Endothelial cell of umbilical vein (primary cell): ENCODE data around the gene CHKB. TPM values are rescaled to one million over a fixed set of nuclear protein-coding genes. Genes with fewer than 3 reads are reported as not detected.

Experiments
- BruUV-seq: library from RNA; stranded (reverse); fragments of 400-500 nt; replicated peaks from 2 replicates; lab custom pipeline; 2021; lab: Mats Ljungman, UMichigan
- CTCF ChIA-PET: fragments of 300-600, 350-600 bp; sonication (Branson Sonifier 250); formaldehyde crosslinking; loops from one replicate; lab custom pipeline; 2021; ENCODE audit warnings: antibody characterized with exemption, inconsistent platforms; lab: Charles Lee
- POLR2A ChIA-PET: fragments of 300-600, 350-600 bp; sonication (Branson Sonifier 250); formaldehyde crosslinking; loops from one replicate; lab custom pipeline; 2021; ENCODE audit warnings: antibody characterized with exemption, inconsistent platforms; lab: Charles Lee
- DNase-seq: peaks from one replicate; pipeline ENCODE4 v3.0.0-alpha.2; 2011; ENCODE audit warnings: low read depth, low spot score
- FAIRE-seq: peaks from 2 replicates; lab custom pipeline; 2011; peaks lifted over from hg19 to GRCh38; lab: Jason Lieb, UNC
- H2AFZ ChIP-seq: 2 replicates; pipeline ENCODE4 v1.6.0; 2012; ENCODE audit warnings: low read depth, low read length, control low read depth, inconsistent platforms
- H3K27ac ChIP-seq: 2 replicates; pipeline ENCODE4 v1.5.1; 2011; ENCODE audit warnings: low read depth, mild to moderate bottlenecking, control low read depth, low read length, moderate library complexity; ENCODE audit not compliant: insufficient read depth
- H3K27me3 ChIP-seq, 2 experiments: 2 replicates each; pipeline versions ENCODE4 v1.6.0 to v1.6.1; 2011; ENCODE audit warnings: low read length in 2 of 2, mixed read lengths in 1 of 2; ENCODE audit not compliant: control insufficient read depth in 2 of 2, insufficient read depth in 2 of 2
- H3K36me3 ChIP-seq, 2 experiments: 2 replicates in 1 of 2; 3 replicates in 1 of 2; pipeline ENCODE4 v1.5.1; 2011; ENCODE audit warnings: low read length in 2 of 2, mild to moderate bottlenecking in 1 of 2, moderate library complexity in 1 of 2; ENCODE audit not compliant: control insufficient read depth in 2 of 2, insufficient read depth in 2 of 2; ENCODE audit errors: extremely low read depth in 1 of 2
- H3K4me1 ChIP-seq: 3 replicates; pipeline ENCODE4 v1.5.1; 2011; ENCODE audit warnings: mild to moderate bottlenecking, low read length; ENCODE audit not compliant: control insufficient read depth, insufficient read depth; ENCODE audit errors: extremely low read depth
- H3K4me2 ChIP-seq: 2 replicates; pipeline ENCODE4 v1.6.1; 2011; ENCODE audit warnings: low read length, control low read depth, mixed read lengths; ENCODE audit not compliant: insufficient read depth
- H3K4me3 ChIP-seq, 3 experiments: fragments of 200-600 bp in 1 of 3; sonication (generic), shearing (Covaris generic) in 1 of 3; replicated peaks in 1 of 3; 2 replicates each; pipeline ENCODE4 v1.5.1; 2011 to 2016; ENCODE audit warnings: control low read depth in 3 of 3, low read length in 3 of 3, mild to moderate bottlenecking in 2 of 3, inconsistent platforms in 1 of 3, low read depth in 1 of 3, moderate library complexity in 1 of 3; ENCODE audit not compliant: insufficient read depth in 1 of 3
- H3K79me2 ChIP-seq: 2 replicates; pipeline ENCODE4 v1.6.0; 2012; ENCODE audit warnings: low read length, inconsistent platforms; ENCODE audit not compliant: control insufficient read depth, insufficient read depth
- H3K9ac ChIP-seq: replicated peaks from 2 replicates; pipeline ENCODE3; 2011; ENCODE audit warnings: low read length, control low read depth; ENCODE audit not compliant: insufficient read depth; ENCODE audit errors: extremely low read depth
- H3K9me1 ChIP-seq: replicated peaks from 3 replicates; pipeline ENCODE4 v1.6.0; 2011; ENCODE audit warnings: mild to moderate bottlenecking, low read length; ENCODE audit not compliant: control insufficient read depth, insufficient read depth; ENCODE audit errors: extremely low read depth
- H3K9me3 ChIP-seq: replicated peaks from 2 replicates; pipeline ENCODE4 v1.5.1; 2012; ENCODE audit warnings: low read length, inconsistent platforms; ENCODE audit not compliant: control insufficient read depth, insufficient read depth
- H4K20me1 ChIP-seq: replicated peaks from 2 replicates; pipeline ENCODE3; 2011; ENCODE audit warnings: mild to moderate bottlenecking, low read length; ENCODE audit not compliant: control insufficient read depth, insufficient read depth; ENCODE audit errors: extremely low read depth
- EZH2 ChIP-seq: IDR thresholded peaks from 2 replicates; pipeline ENCODE4 v1.6.1; 2012; ENCODE audit warnings: borderline replicate concordance, low read depth, mild to moderate bottlenecking, moderate library complexity, low read length, inconsistent platforms; ENCODE audit not compliant: severe bottlenecking
- FOS ChIP-seq: IDR thresholded peaks from 2 replicates; pipeline ENCODE4 v1.6.1; 2011; ENCODE audit warnings: mild to moderate bottlenecking, low read length, moderate library complexity, borderline replicate concordance; ENCODE audit not compliant: insufficient read depth
- GATA2 ChIP-seq: IDR thresholded peaks from 2 replicates; pipeline ENCODE4 v1.7.0; 2011; ENCODE audit warnings: low read depth, mild to moderate bottlenecking, moderate library complexity, mixed read lengths, low read length; ENCODE audit not compliant: insufficient read length, insufficient read depth
- JUN ChIP-seq: IDR thresholded peaks from 2 replicates; pipeline ENCODE4 v1.6.1; 2011; ENCODE audit warnings: borderline replicate concordance, low read depth; ENCODE audit not compliant: insufficient read length, insufficient read depth
- MAX ChIP-seq: IDR thresholded peaks from 2 replicates; pipeline ENCODE4 v1.6.1; 2011; ENCODE audit not compliant: insufficient read depth, insufficient read length
- MYC ChIP-seq: IDR thresholded peaks from one replicate; pipeline ENCODE4 v1.6.1; 2011; ENCODE audit warnings: mild to moderate bottlenecking, low read depth, low read length
- POLR2A ChIP-seq: IDR thresholded peaks from 2 replicates; pipeline ENCODE4 v1.6.1; 2012; ENCODE audit warnings: low read depth, mild to moderate bottlenecking, control low read depth, low read length
- POLR2AphosphoS5 ChIP-seq: IDR thresholded peaks from 2 replicates; pipeline ENCODE4 v1.6.1; 2012; ENCODE audit warnings: low read depth, mild to moderate bottlenecking, control low read depth, low read length, moderate library complexity; ENCODE audit not compliant: insufficient read depth
- dilution Hi-C: fragments of 300-500 bp; cut with MboI; formaldehyde crosslinking; loops from one replicate; pipeline ENCODE4 v1.15.0; 2019; ENCODE audit warnings: low sequenced_read_pairs; ENCODE audit not compliant: extremely low pct_ligation_motif_present
- intact Hi-C: fragments of 100-400 bp; cut with micrococcal nuclease; formaldehyde crosslinking; loops from one replicate; pipeline ENCODE4 v1.10.0; 2022
- polyA plus RNA-seq, 4 experiments: library from polyadenylated mRNA; depleted of rRNA in 3 of 4; stranded (reverse) in 3 of 4; unstranded in 1 of 4; fragments of >200 nt; gene quantifications; 2 replicates each; pipeline versions ENCODE4 v1.2.1 to v1.2.3, GENCODE V29; 2011 to 2012; ENCODE audit warnings: missing spikeins in 1 of 4
- total RNA-seq: library from RNA; stranded (reverse); gene quantifications from 2 replicates; pipeline ENCODE4 v1.2.3, GENCODE V29; 2021
- TF ChIP-seq, protein P1 (sequence below), 2 donors: IDR thresholded peaks; 1 replicate in 1 of 2; 2 replicates in 1 of 2; pipeline ENCODE4 v1.5.1; 2011; ENCODE audit warnings: low read length in 2 of 2, mild to moderate bottlenecking in 2 of 2, moderate library complexity in 2 of 2, control low read depth in 1 of 2, inconsistent platforms in 1 of 2, low read depth in 1 of 2; ENCODE audit not compliant: insufficient read depth in 1 of 2; ENCODE audit errors: extremely low read depth in 1 of 2

Gene CHKB
- total and polyA plus RNA-seq, 2 donors (not counting 3 experiments of a cell fraction or from before 2014, with no cell fraction given) = 62.4 to 70.6 TPM

GRCh38 chr22:50532824-50533796, 49.5 kb downstream of the CHKB start:
- Histone ChIP-seq H2AFZ (no peak overlapping the region), H3K36me3 (no peaks in the 10 kb centered on the region), H3K9me3 (no peaks in the 10 kb centered on the region), H3K79me2 (no peaks in the 10 kb centered on the region), H3K4me2 (no peak overlapping the region), H3K27ac (no peak overlapping the region), H3K4me3 (no peak overlapping the region), H3K27me3 (peaks cover 3 to 13% of the 10 kb centered on the region in 2 experiments), H3K4me1 (peaks cover 18% of the 10 kb centered on the region), H3K9ac (no peak overlapping the region), H3K9me1 (no peaks in the 10 kb centered on the region), H4K20me1 (no peaks in the 10 kb centered on the region)
- ChIA-PET CTCF (interaction anchor here (1.7 kb wide), 1 partner anchor 87 kb away, joined by 10 read pairs; no protein-coding TSS in a partner anchor), POLR2A (no interaction called here)
- no TSS peak for BruUV-seq
- TF ChIP-seq POLR2A (no peak), EZH2 (no peak), POLR2AphosphoS5 (no peak), JUN (no peak), MYC (no peak), GATA2 (no peak), MAX (no peak), FOS (no peak)
- TF ChIP-seq, protein P1, sequence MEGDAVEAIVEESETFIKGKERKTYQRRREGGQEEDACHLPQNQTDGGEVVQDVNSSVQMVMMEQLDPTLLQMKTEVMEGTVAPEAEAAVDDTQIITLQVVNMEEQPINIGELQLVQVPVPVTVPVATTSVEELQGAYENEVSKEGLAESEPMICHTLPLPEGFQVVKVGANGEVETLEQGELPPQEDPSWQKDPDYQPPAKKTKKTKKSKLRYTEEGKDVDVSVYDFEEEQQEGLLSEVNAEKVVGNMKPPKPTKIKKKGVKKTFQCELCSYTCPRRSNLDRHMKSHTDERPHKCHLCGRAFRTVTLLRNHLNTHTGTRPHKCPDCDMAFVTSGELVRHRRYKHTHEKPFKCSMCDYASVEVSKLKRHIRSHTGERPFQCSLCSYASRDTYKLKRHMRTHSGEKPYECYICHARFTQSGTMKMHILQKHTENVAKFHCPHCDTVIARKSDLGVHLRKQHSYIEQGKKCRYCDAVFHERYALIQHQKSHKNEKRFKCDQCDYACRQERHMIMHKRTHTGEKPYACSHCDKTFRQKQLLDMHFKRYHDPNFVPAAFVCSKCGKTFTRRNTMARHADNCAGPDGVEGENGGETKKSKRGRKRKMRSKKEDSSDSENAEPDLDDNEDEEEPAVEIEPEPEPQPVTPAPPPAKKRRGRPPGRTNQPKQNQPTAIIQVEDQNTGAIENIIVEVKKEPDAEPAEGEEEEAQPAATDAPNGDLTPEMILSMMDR (IDR thresholded peaks at IDR 0.05; ENCODE audit: extremely low read depth in 1 of 2, insufficient read depth in 1 of 2, low read depth in 1 of 2, low read length in 2 of 2) = no peak
- intact Hi-C loops = no loop called here
- dilution Hi-C loops = no loop called here
- no peak for FAIRE-seq
- DNase-seq = no peak
